Activated CD4-positive, alpha-beta T cell treated with anti-CD3 and anti-CD28 coated beads for 1 hour (primary cell): ENCODE data around the gene CA10.

Source experiments
- DNase-seq: peaks from one replicate; pipeline ENCODE4 v3.0.0-alpha.2; 2020

CA10 gene

GRCh38 chr17:51855806-51856205 is 302.7 kb downstream of the CA10 start:
- DNase-seq, result no peak

- DNase-seq, result no peak
These were observed 304.7 kb downstream of the CA10 start for GRCh38 chr17:51853857-51854256.

GRCh38 chr17:51852603-51853002 is 305.9 kb downstream of the CA10 start:
- no peak for DNase-seq

GRCh38 chr17:51850201-51850600 is 308.3 kb downstream of the CA10 start:
- no peak for DNase-seq

- no peak for DNase-seq
These were observed 310.1 kb downstream of the CA10 start for GRCh38 chr17:51848451-51848850.

GRCh38 chr17:51846566-51846965 is 311.9 kb downstream of the CA10 start:
- no peak for DNase-seq

GRCh38 chr17:51845776-51846175 is 312.7 kb downstream of the CA10 start:
- no peak for DNase-seq

GRCh38 chr17:51842763-51843162 is 315.8 kb downstream of the CA10 start:
- DNase-seq, result no peak

- no peak for DNase-seq
These were observed 316.8 kb downstream of the CA10 start for GRCh38 chr17:51841669-51842068.

- DNase-seq, result no peak
These were observed 317.8 kb downstream of the CA10 start for GRCh38 chr17:51840688-51841087.

GRCh38 chr17:51833620-51834019 is 324.9 kb downstream of the CA10 start:
- no peak for DNase-seq

- no peak for DNase-seq
These were observed 325.5 kb downstream of the CA10 start for GRCh38 chr17:51833045-51833444.

- no peak for DNase-seq
These were observed 327.6 kb downstream of the CA10 start for GRCh38 chr17:51830886-51831285.

- no peak for DNase-seq
These were observed 328.1 kb downstream of the CA10 start for GRCh38 chr17:51830451-51830850.

GRCh38 chr17:51828901-51829300 is 329.6 kb downstream of the CA10 start:
- no peak for DNase-seq

GRCh38 chr17:51827140-51827539 is 331.4 kb downstream of the CA10 start:
- DNase-seq, result no peak

- DNase-seq, result no peak
These were observed 337.7 kb downstream of the CA10 start for GRCh38 chr17:51820766-51821165.

GRCh38 chr17:51820252-51820651 is 338.3 kb downstream of the CA10 start:
- no peak for DNase-seq

- no peak for DNase-seq
These were observed 338.9 kb downstream of the CA10 start for GRCh38 chr17:51819341-51820219.

GRCh38 chr17:51818777-51819176 is 339.7 kb downstream of the CA10 start:
- no peak for DNase-seq

- DNase-seq, result no peak
These were observed 340.6 kb downstream of the CA10 start for GRCh38 chr17:51817955-51818354.

GRCh38 chr17:51817117-51817516 is 341.4 kb downstream of the CA10 start:
- no peak for DNase-seq

GRCh38 chr17:51815097-51815496 is 343.4 kb downstream of the CA10 start:
- DNase-seq, result no peak

GRCh38 chr17:51814521-51814920 is 344.0 kb downstream of the CA10 start:
- DNase-seq, result no peak

- no peak for DNase-seq
These were observed 344.7 kb downstream of the CA10 start for GRCh38 chr17:51813784-51814174.
